Measurements from ENCODE around the gene AGAP2. TPM values are rescaled to one million over a fixed set of nuclear protein-coding genes. Genes with fewer than 3 reads are reported as not detected.

The AGAP2 gene
- total and polyA plus RNA-seq, 2 of the 13 experiments (the other 11 are each of a cell fraction or from before 2014, with no cell fraction given), result 0.38 to 0.45 TPM

- TF ChIP-seq KDM4B (CRISPR knock-in tag; IDR thresholded peaks at IDR 0.05), result no peak
- TF ChIP-seq POLR2A (IDR thresholded peaks at IDR 0.05; ENCODE audit: insufficient read depth in 1 of 2, low read depth in 2 of 2, low read length in 2 of 2), result peak; percentile 57 to 66
- no peak for TF ChIP-seq ZNF780A (CRISPR knock-in tag; IDR thresholded peaks at IDR 0.05)
- TF ChIP-seq MXI1 (IDR thresholded peaks at IDR 0.05; ENCODE audit: borderline replicate concordance, low read depth, low read length), result peak; percentile 4; the same call in 1 of the 3 replicates
- TF ChIP-seq DMAP1 (CRISPR knock-in tag; IDR thresholded peaks at IDR 0.05), result peak; percentile 32; the same call in 1 of the 2 replicates
- no peak for TF ChIP-seq LBX2 (CRISPR knock-in tag; IDR thresholded peaks at IDR 0.05; ENCODE audit: borderline replicate concordance)
- no peak for TF ChIP-seq ZFP36L1 (CRISPR knock-in tag; IDR thresholded peaks at IDR 0.05)
- no peak for TF ChIP-seq HES4 (CRISPR knock-in tag; IDR thresholded peaks at IDR 0.05; ENCODE audit: borderline replicate concordance)
- no peak for TF ChIP-seq ZNF543 (CRISPR knock-in tag; IDR thresholded peaks at IDR 0.05)
- no peak for TF ChIP-seq ZNF557 (CRISPR knock-in tag; IDR thresholded peaks at IDR 0.05)
- no peak for TF ChIP-seq KLF13 (CRISPR knock-in tag; IDR thresholded peaks at IDR 0.05)
- TF ChIP-seq ZNF34 (CRISPR knock-in tag; IDR thresholded peaks at IDR 0.05; ENCODE audit: borderline replicate concordance), result no peak
- no peak for TF ChIP-seq PHB2 (IDR thresholded peaks at IDR 0.05; ENCODE audit: partially characterized antibody)
- TF ChIP-seq ZFP91 (CRISPR knock-in tag; IDR thresholded peaks at IDR 0.05; ENCODE audit: borderline replicate concordance), result peak; percentile 100
- TF ChIP-seq TFDP1 (CRISPR knock-in tag; IDR thresholded peaks at IDR 0.05; ENCODE audit: borderline replicate concordance), result peak; percentile 43; the same call in 1 of the 2 replicates
- TF ChIP-seq ZSCAN21 (CRISPR knock-in tag; IDR thresholded peaks at IDR 0.05; ENCODE audit: borderline replicate concordance), result no peak
- TF ChIP-seq ZNF446 (CRISPR knock-in tag; IDR thresholded peaks at IDR 0.05), result no peak
- TF ChIP-seq ZNF101 (CRISPR knock-in tag; IDR thresholded peaks at IDR 0.05; ENCODE audit: borderline replicate concordance, low read depth), result no peak
- TF ChIP-seq ZNF17 (CRISPR knock-in tag; IDR thresholded peaks at IDR 0.05), result no peak
- TF ChIP-seq MTA3 (CRISPR knock-in tag; IDR thresholded peaks at IDR 0.05), result no peak
- TF ChIP-seq ZNF549 (CRISPR knock-in tag; IDR thresholded peaks at IDR 0.05), result no peak
- TF ChIP-seq ZNF431 (CRISPR knock-in tag; IDR thresholded peaks at IDR 0.05; ENCODE audit: borderline replicate concordance, low read depth), result no peak
- TF ChIP-seq ZNF232 (CRISPR knock-in tag; IDR thresholded peaks at IDR 0.05; ENCODE audit: borderline replicate concordance), result no peak
- TF ChIP-seq ZNF564 (CRISPR knock-in tag; IDR thresholded peaks at IDR 0.05), result no peak
- TF ChIP-seq NFKBIZ (CRISPR knock-in tag; IDR thresholded peaks at IDR 0.05), result 0 out of 2 replicates have a peak, but pooled peaks have one; percentile 24
- no peak for TF ChIP-seq ZNF354B (CRISPR knock-in tag; IDR thresholded peaks at IDR 0.05)
- no peak for TF ChIP-seq CENPX (CRISPR knock-in tag; IDR thresholded peaks at IDR 0.05)
- TF ChIP-seq MTERF4 (CRISPR knock-in tag; IDR thresholded peaks at IDR 0.05), result no peak
- peak; percentile 78 for TF ChIP-seq SP4 (CRISPR knock-in tag; IDR thresholded peaks at IDR 0.05)
Measured at GRCh38 chr12:57744777-57745484, 6.4 kb upstream of the AGAP2 start, which contains the start of gene TSPAN31 (continued).
